HFFc6 (cell line): ENCODE measurements around the gene CADM1. TPM values are rescaled to one million over a fixed set of nuclear protein-coding genes. Genes with fewer than 3 reads are reported as not detected.

Source experiments
- DNase-seq: peaks from one replicate; pipeline ENCODE4 v3.0.0-alpha.2; 2018
- H3K27ac Mint-ChIP-seq: 2 replicates; pipeline ENCODE4 v1.8.0; 2020; ENCODE audit warnings: mild to moderate bottlenecking, mixed read lengths
- H3K27me3 Mint-ChIP-seq: 2 replicates; pipeline ENCODE4 v1.8.0; 2021; ENCODE audit warnings: mild to moderate bottlenecking, moderate library complexity, mixed read lengths; ENCODE audit not compliant: insufficient read depth
- H3K36me3 Mint-ChIP-seq: 2 replicates; pipeline ENCODE4 v1.8.0; 2021; ENCODE audit warnings: low read depth, mixed read lengths
- H3K4me1 Mint-ChIP-seq: 2 replicates; pipeline ENCODE4 v1.8.0; 2020; ENCODE audit warnings: low read depth, mixed read lengths
- H3K4me3 Mint-ChIP-seq: 2 replicates; pipeline ENCODE4 v1.8.0; 2020; ENCODE audit warnings: mild to moderate bottlenecking, moderate library complexity, mixed read lengths
- H3K9me3 Mint-ChIP-seq: 2 replicates; pipeline ENCODE4 v1.8.0; 2020; ENCODE audit warnings: mild to moderate bottlenecking, mixed read lengths
- CTCF ChIP-seq: fragments of 200-600 bp; sonication (generic); IDR thresholded peaks from 2 replicates; pipeline ENCODE4 v1.5.0; 2021; ENCODE audit warnings: antibody characterized with exemption, mild to moderate bottlenecking
- total RNA-seq, 6 experiments: library from RNA; stranded (reverse); fragmentation: NEBNext Ultra II Directional; extraction: Animal tissue kit (Norgen Biotek cat#: 25700); gene quantifications; 2 replicates in 1 of 6; 3 replicates in 5 of 6; pipeline ENCODE4 v1.2.3, GENCODE V29; 2021

The CADM1 gene
- total RNA-seq, 6 experiments from 2014 or later: not detected

- TF ChIP-seq CTCF: no peak
- Mint-ChIP-seq H3K27ac (no peak overlapping the region), H3K4me1 (no peaks in the 10 kb centered on the region), H3K4me3 (no peak overlapping the region), H3K36me3 (peaks cover 3% of the 10 kb centered on the region), H3K9me3 (peaks cover 59% of the 10 kb centered on the region), H3K27me3 (peaks cover 1% of the 10 kb centered on the region; the same call in 1 of the 2 replicates)
- DNase-seq: no peak
Measured at GRCh38 chr11:115135936-115136335, 368.3 kb downstream of the CADM1 start.

GRCh38 chr11:115134926-115135325 is 369.3 kb downstream of the CADM1 start:
- H3K27me3 Mint-ChIP-seq: peaks cover 1% of the 10 kb centered on the region; the same call in 1 of the 2 replicates
- DNase-seq: no peak
- no peak for TF ChIP-seq CTCF
- peaks cover 56% of the 10 kb centered on the region for H3K9me3 Mint-ChIP-seq
- peaks cover 3% of the 10 kb centered on the region for H3K36me3 Mint-ChIP-seq
- H3K4me3 Mint-ChIP-seq: no peak overlapping the region
- H3K4me1 Mint-ChIP-seq: no peaks in the 10 kb centered on the region
- H3K27ac Mint-ChIP-seq: no peak overlapping the region

GRCh38 chr11:115133475-115134209 is 370.6 kb downstream of the CADM1 start:
- no peak for DNase-seq
- Mint-ChIP-seq H3K27me3 (peaks cover 1% of the 10 kb centered on the region; the same call in 1 of the 2 replicates), H3K36me3 (peaks cover 3% of the 10 kb centered on the region), H3K4me3 (no peak overlapping the region), H3K9me3 (peaks cover 57% of the 10 kb centered on the region), H3K4me1 (no peaks in the 10 kb centered on the region), H3K27ac (no peak overlapping the region)
- TF ChIP-seq CTCF: no peak

GRCh38 chr11:115132436-115133228 is 371.6 kb downstream of the CADM1 start:
- Mint-ChIP-seq H3K4me3 (no peak overlapping the region), H3K27me3 (peaks cover 1% of the 10 kb centered on the region; the same call in 1 of the 2 replicates), H3K27ac (no peak overlapping the region), H3K9me3 (peaks cover 53% of the 10 kb centered on the region), H3K36me3 (peaks cover 1% of the 10 kb centered on the region), H3K4me1 (no peaks in the 10 kb centered on the region)
- no peak for DNase-seq
- TF ChIP-seq CTCF: no peak

- no peak for DNase-seq
- Mint-ChIP-seq H3K27ac (no peak overlapping the region), H3K4me3 (no peak overlapping the region), H3K4me1 (no peaks in the 10 kb centered on the region), H3K36me3 (no peaks in the 10 kb centered on the region; the same call in 1 of the 2 replicates), H3K27me3 (peaks cover 1% of the 10 kb centered on the region; the same call in 1 of the 2 replicates), H3K9me3 (peaks cover 55% of the 10 kb centered on the region)
- TF ChIP-seq CTCF: no peak
Measured at GRCh38 chr11:115129473-115130289, 374.5 kb downstream of the CADM1 start.
